Fibroblast of skin of left biceps (primary cell): ENCODE results near the gene WLS.

ENCODE experiments used
- DNase-seq, 2 experiments: peaks; one replicate each; pipeline ENCODE4 v3.0.0-alpha.2; 2013; ENCODE audit warnings: low read depth in 2 of 2

The WLS gene

GRCh38 chr1:68136187-68136586 lies 96.1 kb downstream of the WLS start:
- no peak for DNase-seq

GRCh38 chr1:68132426-68133130 lies 99.7 kb downstream of the WLS start:
- DNase-seq: peak in 1 of 2 experiments; percentile 17

GRCh38 chr1:68131261-68131660 lies 101.1 kb downstream of the WLS start:
- DNase-seq: no peak

GRCh38 chr1:68129536-68130250 lies 102.6 kb downstream of the WLS start:
- DNase-seq: no peak

GRCh38 chr1:68128820-68129219 lies 103.5 kb downstream of the WLS start:
- no peak for DNase-seq

GRCh38 chr1:68128157-68128556 lies 104.2 kb downstream of the WLS start:
- DNase-seq: peak in 1 of 2 experiments; percentile 17

- DNase-seq: no peak
These were observed 110.8 kb downstream of the WLS start for GRCh38 chr1:68121536-68121935.

- DNase-seq: peak; percentile 52 to 58
These were observed 112.1 kb downstream of the WLS start for GRCh38 chr1:68120136-68120791.

GRCh38 chr1:68119445-68119844 lies 112.9 kb downstream of the WLS start:
- DNase-seq: no peak

GRCh38 chr1:68117416-68117815 lies 114.9 kb downstream of the WLS start:
- no peak for DNase-seq

- DNase-seq: peak in 1 of 2 experiments; percentile 12
These were observed 115.6 kb downstream of the WLS start for GRCh38 chr1:68116643-68117235.

- no peak for DNase-seq
These were observed 117.0 kb downstream of the WLS start for GRCh38 chr1:68115308-68115707.

GRCh38 chr1:68113966-68114365 lies 118.4 kb downstream of the WLS start:
- DNase-seq: no peak

GRCh38 chr1:68112835-68113243 lies 119.5 kb downstream of the WLS start:
- DNase-seq: no peak

- peak; percentile 56 to 61 for DNase-seq
These were observed 120.5 kb downstream of the WLS start for GRCh38 chr1:68111519-68112436.

GRCh38 chr1:68107771-68108170 lies 124.6 kb downstream of the WLS start:
- DNase-seq: no peak

GRCh38 chr1:68103884-68104554 lies 128.3 kb downstream of the WLS start:
- DNase-seq: no peak

- DNase-seq: no peak
These were observed 129.2 kb downstream of the WLS start for GRCh38 chr1:68103011-68103545.

GRCh38 chr1:68101829-68102228 lies 130.5 kb downstream of the WLS start:
- no peak for DNase-seq

- no peak for DNase-seq
These were observed 131.8 kb downstream of the WLS start for GRCh38 chr1:68100571-68100970.
